B cell (primary cell): Measurements from ENCODE around the gene PIGH. TPM values are rescaled to one million over a fixed set of nuclear protein-coding genes. Genes with fewer than 3 reads are reported as not detected.

Source experiments
- ATAC-seq: fragments of 200-7000 bp; cut with Tn5 transposase; one replicate; pipeline ENCODE4 v1.10.0; 2021; ENCODE audit warnings: low read depth, mild to moderate bottlenecking, moderate number of reproducible peaks, moderate library complexity
- CTCF ChIA-PET: fragments of 350-600 bp; sonication (Branson Sonifier 250); formaldehyde crosslinking; loops from one replicate; lab custom pipeline; 2021; ENCODE audit warnings: antibody characterized with exemption, inconsistent platforms; lab: Charles Lee
- POLR2A ChIA-PET: fragments of 350-600 bp; sonication (Branson Sonifier 250); formaldehyde crosslinking; loops from one replicate; lab custom pipeline; 2021; ENCODE audit warnings: antibody characterized with exemption; lab: Charles Lee
- DNase-seq: peaks from one replicate; pipeline ENCODE4 v3.0.0; 2013
- H2AFZ ChIP-seq: 2 replicates; pipeline ENCODE4 v1.6.1; 2012; ENCODE audit warnings: mild to moderate bottlenecking, low read depth, low read length; ENCODE audit not compliant: insufficient read depth, poor library complexity, severe bottlenecking
- H3K27ac ChIP-seq, 2 donors: 1 replicate in 1 of 2; 2 replicates in 1 of 2; pipeline ENCODE4 v1.5.1; 2012 to 2013; ENCODE audit warnings: low read length in 2 of 2, mild to moderate bottlenecking in 2 of 2, moderate library complexity in 1 of 2
- H3K27me3 ChIP-seq, 4 experiments: fragments of 200-600 bp in 1 of 4; sonication (generic) in 1 of 4; replicated peaks in 1 of 4; 1 replicate in 2 of 4; 2 replicates in 2 of 4; pipeline versions ENCODE4 v1.6.1 to v1.7.0; 2013 to 2016; ENCODE audit warnings: low read length in 3 of 4, mild to moderate bottlenecking in 2 of 4, mixed read lengths in 1 of 4, moderate library complexity in 1 of 4; ENCODE audit not compliant: insufficient read depth in 4 of 4, control insufficient read depth in 3 of 4; ENCODE audit errors: control extremely low read depth in 1 of 4
- H3K36me3 ChIP-seq, 2 experiments: replicated peaks in 1 of 2; 1 replicate in 1 of 2; 2 replicates in 1 of 2; pipeline versions ENCODE4 v1.6.1 to v1.7.1; 2013; ENCODE audit warnings: low read length in 1 of 2; ENCODE audit not compliant: insufficient read depth in 2 of 2, control insufficient read depth in 1 of 2; ENCODE audit errors: control extremely low read depth in 1 of 2, extremely low read depth in 1 of 2
- H3K4me1 ChIP-seq, 2 donors: fragments of 200-600 bp in 1 of 2; sonication (generic) in 1 of 2; 1 replicate in 1 of 2; 2 replicates in 1 of 2; pipeline versions ENCODE4 v1.5.1 to v1.6.1; 2013 to 2017; ENCODE audit warnings: low read length in 2 of 2; ENCODE audit not compliant: control insufficient read depth in 2 of 2, insufficient read depth in 2 of 2
- H3K4me2 ChIP-seq: replicated peaks from 2 replicates; pipeline ENCODE3; 2012; ENCODE audit warnings: mild to moderate bottlenecking, low read depth, low read length; ENCODE audit not compliant: poor library complexity, severe bottlenecking
- H3K4me3 ChIP-seq, 5 experiments: fragments of 200-600 bp in 1 of 5; sonication (generic) in 1 of 5; 1 replicate in 3 of 5; 2 replicates in 2 of 5; pipeline versions ENCODE4 v1.5.1 to v1.7.0; 2011 to 2016; ENCODE audit warnings: low read length in 4 of 5, mild to moderate bottlenecking in 4 of 5, low read depth in 2 of 5, control low read depth in 1 of 5, moderate library complexity in 1 of 5; ENCODE audit not compliant: insufficient read depth in 1 of 5; ENCODE audit errors: control extremely low read depth in 1 of 5, extremely low read depth in 1 of 5
- H3K79me2 ChIP-seq: fragments of 200-600 bp; sonication (generic); one replicate; pipeline ENCODE4 v1.6.0; 2016; ENCODE audit warnings: low read length; ENCODE audit not compliant: control insufficient read depth, insufficient read depth
- H3K9ac ChIP-seq: fragments of 200-600 bp; sonication (generic); 2 replicates; pipeline ENCODE4 v1.6.1; 2017; ENCODE audit warnings: mild to moderate bottlenecking, low read length, moderate library complexity
- H3K9me3 ChIP-seq, 3 donors: one replicate each; pipeline versions ENCODE4 v1.6.1 to v1.7.1; 2013; ENCODE audit warnings: low read length in 2 of 3; ENCODE audit not compliant: control insufficient read depth in 2 of 3, insufficient read depth in 1 of 3; ENCODE audit errors: control extremely low read depth in 1 of 3
- H4K20me1 ChIP-seq: 2 replicates; pipeline ENCODE4 v1.6.0; 2012; ENCODE audit warnings: mild to moderate bottlenecking, low read length; ENCODE audit not compliant: insufficient read depth, control insufficient read depth, poor library complexity, severe bottlenecking
- H3K27ac Mint-ChIP-seq: one replicate; pipeline ENCODE4 v1.8.0; 2021; ENCODE audit warnings: mixed read lengths
- H3K27me3 Mint-ChIP-seq: one replicate; pipeline ENCODE4 v1.8.0; 2021; ENCODE audit warnings: mixed read lengths
- H3K4me1 Mint-ChIP-seq: one replicate; pipeline ENCODE4 v1.8.0; 2021; ENCODE audit warnings: mixed read lengths
- H3K4me3 Mint-ChIP-seq: one replicate; pipeline ENCODE4 v1.8.0; 2021; ENCODE audit warnings: mixed read lengths
- H3K9me3 Mint-ChIP-seq: one replicate; pipeline ENCODE4 v1.8.0; 2022; ENCODE audit warnings: mixed read lengths; ENCODE audit not compliant: insufficient read depth
- EZH2 ChIP-seq: IDR thresholded peaks from 2 replicates; pipeline ENCODE4 v1.6.1; 2012; ENCODE audit warnings: borderline replicate concordance, low read depth, mild to moderate bottlenecking, moderate library complexity, low read length; ENCODE audit not compliant: insufficient read depth, poor library complexity, severe bottlenecking
- WGBS: methylation state at CpG from one replicate; pipeline ENCODE4 v1.1.5; 2013; ENCODE audit warnings: missing lambda C conversion rate; ENCODE audit not compliant: insufficient coverage; 5-methylcytosine and 5-hydroxymethylcytosine counted together
- intact Hi-C: fragments of 100-400 bp; cut with micrococcal nuclease; formaldehyde crosslinking; loops from one replicate; pipeline ENCODE4 v1.10.0; 2022
- polyA plus RNA-seq: library from polyadenylated mRNA; depleted of rRNA; stranded (reverse); fragments of >200 nt; gene quantifications from 2 replicates; pipeline ENCODE4 v1.2.3, GENCODE V29; 2012
- total RNA-seq, 2 donors: library from RNA; stranded (reverse); fragments of 120-200 nt in 1 of 2; gene quantifications; 1 replicate in 1 of 2; 2 replicates in 1 of 2; pipeline versions ENCODE4 v1.2.3 to v1.2.4, GENCODE V29; 2013 to 2022
- TF ChIP-seq, protein P1 (sequence below): fragments of 200-600 bp; IDR thresholded peaks from one replicate; pipeline ENCODE4 v1.8.0; 2022; ENCODE audit warnings: antibody characterized with exemption, mild to moderate bottlenecking

Gene PIGH
- total and polyA plus RNA-seq, 2 donors (not counting 1 experiment from before 2014, with no cell fraction given), result 26.7 to 48.0 TPM

DNA sequence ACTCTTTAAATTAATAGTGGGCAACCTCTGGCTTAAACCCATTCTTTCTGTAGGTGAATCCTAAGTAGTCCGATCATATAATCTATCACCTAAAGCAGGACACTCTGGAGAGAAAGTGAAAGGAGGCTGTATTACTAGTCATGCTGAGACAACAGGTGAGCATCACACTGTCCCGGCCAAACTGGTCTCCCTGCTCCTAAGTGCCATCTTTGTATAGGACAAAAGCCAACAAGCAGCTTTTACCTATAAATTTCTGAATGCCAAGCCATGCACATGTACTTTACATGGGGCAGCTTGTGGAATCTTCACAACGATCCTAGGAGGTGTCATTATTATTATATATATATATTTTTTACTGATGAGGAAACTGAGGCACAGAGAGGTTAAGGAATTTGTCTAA, 48.9 kb downstream of the PIGH start:
- no peak overlapping the region for H3K27ac ChIP-seq
- no peak overlapping the region for H3K4me3 Mint-ChIP-seq
- H3K36me3 ChIP-seq, result no peaks in the 10 kb centered on the region
- no peaks in the 10 kb centered on the region for H3K4me1 ChIP-seq
- H3K27ac Mint-ChIP-seq, result no peak overlapping the region
- intact Hi-C loops, result no loop called here
- no peaks in the 10 kb centered on the region for H3K9me3 Mint-ChIP-seq
- H2AFZ ChIP-seq, result no peak overlapping the region
- H4K20me1 ChIP-seq, result no peaks in the 10 kb centered on the region
- no peak for DNase-seq
- no peak for TF ChIP-seq EZH2
- TF ChIP-seq, protein P1, sequence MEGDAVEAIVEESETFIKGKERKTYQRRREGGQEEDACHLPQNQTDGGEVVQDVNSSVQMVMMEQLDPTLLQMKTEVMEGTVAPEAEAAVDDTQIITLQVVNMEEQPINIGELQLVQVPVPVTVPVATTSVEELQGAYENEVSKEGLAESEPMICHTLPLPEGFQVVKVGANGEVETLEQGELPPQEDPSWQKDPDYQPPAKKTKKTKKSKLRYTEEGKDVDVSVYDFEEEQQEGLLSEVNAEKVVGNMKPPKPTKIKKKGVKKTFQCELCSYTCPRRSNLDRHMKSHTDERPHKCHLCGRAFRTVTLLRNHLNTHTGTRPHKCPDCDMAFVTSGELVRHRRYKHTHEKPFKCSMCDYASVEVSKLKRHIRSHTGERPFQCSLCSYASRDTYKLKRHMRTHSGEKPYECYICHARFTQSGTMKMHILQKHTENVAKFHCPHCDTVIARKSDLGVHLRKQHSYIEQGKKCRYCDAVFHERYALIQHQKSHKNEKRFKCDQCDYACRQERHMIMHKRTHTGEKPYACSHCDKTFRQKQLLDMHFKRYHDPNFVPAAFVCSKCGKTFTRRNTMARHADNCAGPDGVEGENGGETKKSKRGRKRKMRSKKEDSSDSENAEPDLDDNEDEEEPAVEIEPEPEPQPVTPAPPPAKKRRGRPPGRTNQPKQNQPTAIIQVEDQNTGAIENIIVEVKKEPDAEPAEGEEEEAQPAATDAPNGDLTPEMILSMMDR, result no peak
- H3K4me1 Mint-ChIP-seq, result no peaks in the 10 kb centered on the region
- ChIA-PET POLR2A (no interaction called here), CTCF (no interaction called here)
- no peak overlapping the region for H3K4me2 ChIP-seq
- H3K27me3 ChIP-seq, result peaks cover 0 to 5% (median 0%) of the 10 kb centered on the region in 4 experiments
- ATAC-seq, result no peak
- no peak overlapping the region for H3K4me3 ChIP-seq
- WGBS, result no CpG with 5 or more reads among the region's 3 CpGs
- H3K9ac ChIP-seq, result no peak overlapping the region
- no peaks in the 10 kb centered on the region for H3K9me3 ChIP-seq
- H3K27me3 Mint-ChIP-seq, result peaks cover 17% of the 10 kb centered on the region
- H3K79me2 ChIP-seq, result no peaks in the 10 kb centered on the region

DNA sequence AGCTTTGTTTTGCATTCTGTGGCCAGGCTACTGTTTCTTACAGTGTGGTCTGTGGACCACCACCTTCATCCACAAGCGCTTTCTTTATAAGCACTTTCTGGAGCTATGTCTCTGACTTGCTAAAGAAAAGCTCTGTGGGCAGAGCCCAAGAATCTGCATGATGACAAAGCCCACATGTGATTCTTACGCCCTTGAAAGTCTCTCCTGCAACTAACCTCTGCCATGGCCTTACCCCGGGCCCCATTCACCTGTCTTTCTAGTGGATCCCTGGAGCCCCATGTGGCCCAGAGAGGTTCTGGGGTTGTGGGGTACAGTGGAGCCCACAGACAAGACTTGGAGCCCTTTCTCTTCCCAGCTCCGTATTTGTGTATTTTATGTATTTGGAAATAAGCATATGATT, 50.3 kb downstream of the PIGH start:
- ATAC-seq (no peak), DNase-seq (no peak)
- TF ChIP-seq, protein P1, result no peak
- TF ChIP-seq EZH2, result no peak
- H3K9ac ChIP-seq, result no peak overlapping the region
- 100% methylated on average over 3 of the region's 4 CpGs for WGBS
- no peaks in the 10 kb centered on the region for H3K4me1 Mint-ChIP-seq
- H2AFZ ChIP-seq, result no peak overlapping the region
- no peaks in the 10 kb centered on the region for H3K79me2 ChIP-seq
- no peak overlapping the region for H3K4me2 ChIP-seq
- no peak overlapping the region for H3K27ac Mint-ChIP-seq
- H3K4me3 ChIP-seq, result no peak overlapping the region
- H3K36me3 ChIP-seq, result no peaks in the 10 kb centered on the region
- CTCF ChIA-PET, result interaction anchor here (0.6 kb wide), 1 partner anchor 1391 kb away, joined by 4 read pairs; no protein-coding TSS in a partner anchor
- H3K4me3 Mint-ChIP-seq, result no peak overlapping the region
- no peaks in the 10 kb centered on the region for H3K9me3 Mint-ChIP-seq
- H3K4me1 ChIP-seq, result no peaks in the 10 kb centered on the region
- peaks cover 25% of the 10 kb centered on the region for H3K27me3 Mint-ChIP-seq
- no peak overlapping the region for H3K27ac ChIP-seq
- peaks cover 0 to 4% (median 0%) of the 10 kb centered on the region in 3 donors for H3K9me3 ChIP-seq
- POLR2A ChIA-PET, result no interaction called here
- intact Hi-C loops, result no loop called here
- peaks cover 0 to 8% (median 0%) of the 10 kb centered on the region in 4 experiments for H3K27me3 ChIP-seq
- no peaks in the 10 kb centered on the region for H4K20me1 ChIP-seq
